T-helper 17 cell (primary cell): ENCODE results near the gene UBAC1. TPM values are rescaled to one million over a fixed set of nuclear protein-coding genes. Genes with fewer than 3 reads are reported as not detected.
A peak's percentile ranks its signal among the peaks of the same experiment; 100 is the strongest.

ENCODE experiments used
- ATAC-seq: fragments of 150-1000 bp; cut with Tn5 transposase; 2 replicates; pipeline ENCODE4 v1.10.0; 2021; ENCODE audit warnings: mild to moderate bottlenecking, moderate library complexity
- DNase-seq, 3 donors: peaks; one replicate each; pipeline versions ENCODE4 v3.0.0 to v3.0.0-alpha.2; 2020 to 2021
- H3K9me3 ChIP-seq: one replicate; pipeline ENCODE4 v1.7.0; 2013; ENCODE audit warnings: low read length, mild to moderate bottlenecking; ENCODE audit not compliant: control insufficient read depth, poor library complexity, severe bottlenecking
- H3K27ac Mint-ChIP-seq: one replicate; pipeline ENCODE4 v1.8.0; 2022; ENCODE audit warnings: mild to moderate bottlenecking, moderate library complexity, mixed read lengths
- H3K27me3 Mint-ChIP-seq: one replicate; pipeline ENCODE4 v1.8.0; 2022; ENCODE audit warnings: mixed read lengths
- H3K36me3 Mint-ChIP-seq: one replicate; pipeline ENCODE4 v1.8.0; 2022; ENCODE audit warnings: low read depth, mixed read lengths
- H3K4me1 Mint-ChIP-seq: one replicate; pipeline ENCODE4 v1.8.0; 2022; ENCODE audit warnings: mild to moderate bottlenecking, mixed read lengths
- H3K4me3 Mint-ChIP-seq: one replicate; pipeline ENCODE4 v1.8.0; 2022; ENCODE audit warnings: mild to moderate bottlenecking, moderate library complexity, mixed read lengths
- total RNA-seq, 4 donors: library from RNA in 2 of 4; stranded (reverse) in 2 of 4; gene quantifications; one replicate each; pipeline ENCODE4 v1.2.3 and lab custom pipeline; 2022 to 2026

UBAC1 gene
- total RNA-seq, 2 donors from 2014 or later = 23.2 to 23.7 TPM

DNA sequence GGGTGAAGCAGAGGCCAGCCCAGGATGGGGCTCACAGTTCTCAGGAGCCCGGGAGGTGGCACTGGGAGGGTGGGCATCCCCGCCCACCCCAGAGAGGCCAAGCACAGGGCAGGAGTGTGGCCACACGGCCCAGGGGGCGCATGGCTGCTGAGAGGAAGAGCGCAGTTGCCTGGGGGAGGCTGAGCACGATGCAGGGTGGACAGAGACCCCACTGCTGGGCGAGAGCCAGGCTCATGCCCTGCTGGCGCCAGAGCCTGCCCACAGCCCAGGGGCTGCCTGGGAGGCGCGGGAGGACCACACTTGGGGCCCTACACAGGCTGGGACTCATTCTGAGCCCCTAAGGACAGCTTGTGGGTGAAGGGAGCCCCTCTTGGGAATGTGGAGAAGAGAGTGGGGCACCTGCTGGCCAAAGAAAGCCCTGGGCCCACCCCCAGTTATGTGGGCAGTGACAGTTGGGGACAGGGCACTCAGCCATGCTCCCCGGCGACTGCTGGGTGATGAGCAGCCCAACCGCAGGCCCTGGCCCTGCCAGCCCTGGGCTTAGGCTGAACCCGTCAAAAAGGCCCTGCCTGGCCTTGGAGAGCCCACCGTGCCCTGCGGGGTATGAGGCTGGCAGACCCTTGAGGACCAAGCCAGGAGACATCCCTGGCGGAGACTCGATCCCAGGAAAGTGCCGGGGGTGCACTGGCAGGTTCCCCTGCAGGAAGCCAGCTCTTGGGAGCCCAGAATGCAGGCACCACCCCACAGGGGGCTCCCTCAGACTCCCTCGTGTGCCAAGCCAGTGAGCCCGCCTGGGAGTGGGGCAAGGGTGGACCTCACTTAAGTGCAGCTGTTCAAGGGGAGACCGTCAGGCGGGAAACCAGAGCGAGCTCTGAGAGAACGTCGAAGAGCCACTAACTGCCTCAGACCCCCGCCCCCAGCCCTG lies 32.2 kb downstream of the UBAC1 start:
- no peaks in the 10 kb centered on the region for H3K9me3 ChIP-seq
- H3K36me3 Mint-ChIP-seq = peaks cover 2% of the 10 kb centered on the region
- H3K4me3 Mint-ChIP-seq = no peak overlapping the region
- no peak for DNase-seq
- H3K27ac Mint-ChIP-seq = no peak overlapping the region
- H3K27me3 Mint-ChIP-seq = no peaks in the 10 kb centered on the region
- H3K4me1 Mint-ChIP-seq = peaks cover 14% of the 10 kb centered on the region
- no peak for ATAC-seq

DNA sequence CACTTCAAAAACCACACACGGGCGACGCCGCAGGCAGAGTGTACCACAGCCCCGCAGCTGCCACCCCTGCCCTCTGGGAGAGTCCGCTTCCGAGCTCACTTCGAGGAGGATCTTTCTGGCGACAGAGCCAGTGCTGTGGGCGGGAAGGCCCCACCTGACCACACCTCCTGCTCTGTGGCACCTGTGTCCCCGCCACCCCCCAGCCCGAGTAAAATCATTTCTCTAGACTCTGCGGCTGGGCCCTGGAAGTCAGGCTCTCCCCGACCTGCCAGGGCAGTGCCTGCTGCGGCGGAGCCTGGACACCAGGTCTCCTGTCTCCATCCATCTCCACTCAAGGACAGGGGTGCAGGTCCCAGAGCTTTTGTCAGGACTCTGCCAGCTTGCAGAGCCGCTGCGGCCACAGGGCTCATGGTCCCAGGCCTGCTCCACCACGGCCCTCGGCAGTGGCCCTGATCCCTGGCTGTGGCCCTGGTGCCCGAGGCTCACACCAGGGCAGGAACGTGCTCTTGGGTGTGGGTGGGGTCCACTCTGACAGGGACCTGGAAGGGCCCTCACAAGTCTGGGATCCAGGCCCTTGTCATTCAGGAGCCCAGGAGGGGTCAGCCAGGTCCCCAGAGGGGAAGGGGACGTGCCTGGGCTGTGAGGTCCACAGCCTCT lies 33.0 kb downstream of the UBAC1 start:
- no peak overlapping the region for H3K27ac Mint-ChIP-seq
- H3K4me1 Mint-ChIP-seq = peaks cover 14% of the 10 kb centered on the region
- no peaks in the 10 kb centered on the region for H3K27me3 Mint-ChIP-seq
- ATAC-seq (no peak), DNase-seq (no peak)
- peaks cover 2% of the 10 kb centered on the region for H3K36me3 Mint-ChIP-seq
- H3K9me3 ChIP-seq = no peaks in the 10 kb centered on the region
- no peak overlapping the region for H3K4me3 Mint-ChIP-seq

DNA sequence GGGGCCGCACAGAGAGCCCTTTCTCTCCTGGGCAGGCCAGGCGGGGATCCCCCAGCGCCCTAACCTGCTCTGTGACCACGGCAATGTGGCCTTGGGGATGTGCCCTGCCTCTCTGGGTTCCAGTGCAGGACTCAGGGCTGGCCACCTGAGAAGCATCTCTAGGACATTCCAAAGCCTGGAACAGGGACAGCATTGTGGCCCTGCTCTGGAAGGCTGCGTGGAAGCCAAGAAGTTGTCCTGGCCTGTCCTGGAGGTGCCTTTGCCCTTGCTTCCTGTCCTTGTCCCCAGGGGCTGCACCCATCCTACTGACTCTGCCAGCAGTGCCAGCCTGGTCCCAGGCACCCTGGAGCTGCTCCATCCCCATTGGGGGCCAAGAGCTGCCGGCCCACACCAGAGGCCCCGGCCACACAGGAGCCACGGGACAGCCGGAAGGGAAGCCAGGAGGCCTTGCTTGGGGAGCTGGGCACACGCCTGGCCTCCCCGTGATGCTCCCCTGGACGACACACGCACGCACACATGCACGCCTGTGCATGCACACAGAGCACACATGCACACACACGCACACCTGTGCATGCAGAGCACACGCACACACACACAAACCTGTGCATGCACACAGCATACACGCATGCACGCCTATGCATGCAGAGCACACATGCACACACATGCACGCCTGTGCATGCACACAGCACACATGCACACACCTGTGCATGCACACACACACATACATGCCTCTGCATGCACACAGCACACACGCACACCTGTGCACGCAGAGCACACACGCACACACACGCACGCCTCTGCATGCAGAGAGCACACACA lies 33.8 kb downstream of the UBAC1 start:
- Mint-ChIP-seq H3K4me3 (no peak overlapping the region), H3K27ac (no peak overlapping the region)

DNA sequence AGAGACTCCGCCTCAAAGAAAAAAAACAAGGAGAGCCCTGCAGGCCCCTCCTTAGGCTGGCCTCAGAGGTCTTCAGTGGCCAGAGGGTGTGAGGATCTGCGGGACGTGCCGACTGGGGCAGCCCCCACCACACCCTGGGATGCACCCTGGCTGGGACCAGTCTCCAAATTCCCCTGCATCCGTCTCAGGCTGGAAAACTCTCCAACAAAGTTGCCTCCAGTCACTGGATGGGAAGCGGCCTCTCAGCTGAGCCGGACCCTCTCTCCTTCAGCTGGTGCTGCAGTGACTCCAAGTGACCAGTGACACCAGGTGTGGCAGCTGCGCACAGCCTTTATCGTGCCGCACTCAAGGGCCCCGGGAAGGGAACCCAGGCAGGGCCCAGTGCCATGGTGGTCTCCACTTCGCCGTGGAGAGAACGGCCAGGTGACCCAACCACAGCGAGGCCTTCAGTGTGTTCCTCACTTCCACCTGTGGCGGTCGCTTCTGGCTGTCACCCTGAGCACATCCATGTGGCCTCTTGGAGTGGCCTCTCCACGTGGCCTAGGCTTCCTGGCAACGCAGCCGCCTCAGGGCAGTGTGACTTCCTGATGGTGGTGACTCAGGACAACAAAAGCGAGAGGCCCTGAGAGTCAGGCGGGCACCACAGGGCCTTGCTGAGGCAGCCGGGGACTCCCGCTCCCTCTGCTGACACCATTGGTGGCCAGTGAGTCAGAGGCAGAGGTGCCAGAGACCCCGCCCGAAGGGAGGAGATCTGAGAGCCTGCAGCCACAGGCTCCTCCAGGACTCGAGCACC lies 34.6 kb downstream of the UBAC1 start:
- H3K27ac Mint-ChIP-seq = no peak overlapping the region
- H3K4me3 Mint-ChIP-seq = no peak overlapping the region
- no peaks in the 10 kb centered on the region for H3K9me3 ChIP-seq
- H3K27me3 Mint-ChIP-seq = no peaks in the 10 kb centered on the region
- DNase-seq (peak in 1 of 3 donors; percentile 17), ATAC-seq (peak; percentile 80)
- peaks cover 12% of the 10 kb centered on the region for H3K4me1 Mint-ChIP-seq
- no peaks in the 10 kb centered on the region for H3K36me3 Mint-ChIP-seq

More for the DNA sequence above, 33.8 kb downstream of the UBAC1 start:
- Mint-ChIP-seq H3K27me3 (no peaks in the 10 kb centered on the region), H3K4me1 (peaks cover 12% of the 10 kb centered on the region), H3K36me3 (no peaks in the 10 kb centered on the region)
- DNase-seq = no peak
- H3K9me3 ChIP-seq = no peaks in the 10 kb centered on the region
- no peak for ATAC-seq

DNA sequence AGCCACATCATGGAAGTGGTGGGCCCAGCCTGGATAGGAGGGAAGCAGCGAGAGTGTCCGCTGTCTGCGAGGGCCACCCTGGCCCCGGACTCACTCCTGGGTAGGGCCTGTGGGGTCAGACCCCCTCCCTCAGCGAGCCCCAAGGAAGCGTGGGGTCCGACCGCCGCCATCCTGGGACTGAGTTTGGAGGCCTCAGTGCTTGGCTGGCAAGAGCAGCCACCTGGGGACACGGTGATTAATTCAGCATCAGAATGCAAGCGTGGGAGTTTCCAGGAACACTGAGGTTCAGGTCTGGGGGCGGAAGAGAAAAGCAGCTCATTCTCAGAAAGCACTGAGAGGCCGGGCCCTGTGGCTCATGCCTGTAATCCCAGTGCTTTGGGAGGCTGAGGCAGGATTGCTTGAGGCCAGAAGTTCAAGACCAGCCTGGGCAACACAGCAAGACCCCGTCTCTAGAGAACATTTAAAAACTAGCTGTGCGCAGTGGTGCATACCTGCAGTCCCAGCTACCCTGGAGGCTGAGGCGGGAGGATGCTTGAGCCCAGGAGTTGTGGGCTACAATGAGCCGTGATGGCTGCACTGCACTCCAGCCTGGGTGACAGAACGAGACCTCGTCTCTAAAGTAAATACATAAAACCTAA lies 35.6 kb downstream of the UBAC1 start:
- Mint-ChIP-seq H3K4me3 (peak overlapping the region; percentile 25), H3K27ac (peak overlapping the region; percentile 21), H3K4me1 (peaks cover 11% of the 10 kb centered on the region), H3K27me3 (no peaks in the 10 kb centered on the region), H3K36me3 (no peaks in the 10 kb centered on the region)
- DNase-seq (no peak), ATAC-seq (no peak)
- H3K9me3 ChIP-seq = no peaks in the 10 kb centered on the region

DNA sequence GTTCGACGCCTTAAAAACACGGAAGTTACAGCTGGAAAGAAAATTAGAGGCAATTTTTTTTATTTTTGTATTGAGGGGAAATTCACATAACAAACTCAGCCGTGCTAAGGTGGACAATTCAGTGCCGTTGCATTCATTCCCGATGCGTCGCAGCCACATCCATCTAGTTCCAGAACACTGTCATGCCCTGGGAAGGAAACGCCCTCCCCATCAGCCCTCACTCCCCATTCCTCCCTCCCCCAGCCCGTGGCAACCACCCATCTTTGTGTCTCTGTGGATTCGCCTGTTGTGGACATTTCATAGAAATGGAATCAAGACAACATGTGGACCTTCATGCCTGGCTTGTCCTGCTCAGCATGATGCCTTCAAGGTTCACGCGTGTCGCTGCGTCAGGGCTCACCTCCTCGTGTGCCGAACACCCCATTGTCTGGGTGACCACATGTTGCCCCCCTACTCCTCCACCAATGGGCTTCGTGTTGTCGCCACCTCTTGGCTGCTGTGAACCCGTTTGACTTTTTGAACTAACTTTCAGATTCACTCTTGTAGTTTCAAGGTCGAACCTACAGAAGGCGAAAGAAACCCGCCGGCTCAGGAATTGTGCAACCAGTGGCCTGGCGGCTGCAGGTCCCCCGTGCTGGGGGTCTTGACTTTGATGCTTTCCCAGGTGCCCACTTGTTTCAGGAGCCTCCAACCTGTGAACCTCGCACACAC lies 36.4 kb downstream of the UBAC1 start:
- Mint-ChIP-seq H3K27ac (peak overlapping the region; percentile 29), H3K4me1 (peaks cover 8% of the 10 kb centered on the region)
- no peak for ATAC-seq

DNA sequence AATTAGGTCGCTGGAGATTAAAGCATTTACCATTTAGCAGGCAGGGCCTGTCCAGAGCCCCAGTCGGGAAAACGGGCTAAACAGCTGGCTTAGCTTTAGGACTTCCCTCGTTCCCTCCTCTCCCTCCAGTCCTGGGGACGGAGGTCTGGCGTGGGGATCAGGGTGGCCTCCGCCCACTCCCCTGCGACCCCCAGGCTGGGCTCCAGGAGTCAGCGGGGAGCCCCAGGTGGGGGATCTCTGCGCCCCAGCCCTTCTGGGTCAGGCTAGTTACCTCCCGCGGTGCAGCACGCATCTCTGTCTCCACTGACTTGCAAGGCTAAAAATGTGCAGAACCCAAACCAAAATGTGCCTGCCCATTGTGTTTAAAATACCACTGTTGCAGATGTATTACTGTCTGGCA lies 37.7 kb downstream of the UBAC1 start:
- Mint-ChIP-seq H3K27ac (no peak overlapping the region), H3K36me3 (no peaks in the 10 kb centered on the region), H3K4me1 (peaks cover 8% of the 10 kb centered on the region), H3K27me3 (no peaks in the 10 kb centered on the region), H3K4me3 (no peak overlapping the region)
- ATAC-seq (no peak), DNase-seq (no peak)
- no peaks in the 10 kb centered on the region for H3K9me3 ChIP-seq

More for the DNA sequence above, 36.4 kb downstream of the UBAC1 start:
- H3K4me3 Mint-ChIP-seq = peak overlapping the region; percentile 52
- H3K36me3 Mint-ChIP-seq = no peaks in the 10 kb centered on the region
- no peak for DNase-seq
- H3K9me3 ChIP-seq = no peaks in the 10 kb centered on the region
- H3K27me3 Mint-ChIP-seq = no peaks in the 10 kb centered on the region

DNA sequence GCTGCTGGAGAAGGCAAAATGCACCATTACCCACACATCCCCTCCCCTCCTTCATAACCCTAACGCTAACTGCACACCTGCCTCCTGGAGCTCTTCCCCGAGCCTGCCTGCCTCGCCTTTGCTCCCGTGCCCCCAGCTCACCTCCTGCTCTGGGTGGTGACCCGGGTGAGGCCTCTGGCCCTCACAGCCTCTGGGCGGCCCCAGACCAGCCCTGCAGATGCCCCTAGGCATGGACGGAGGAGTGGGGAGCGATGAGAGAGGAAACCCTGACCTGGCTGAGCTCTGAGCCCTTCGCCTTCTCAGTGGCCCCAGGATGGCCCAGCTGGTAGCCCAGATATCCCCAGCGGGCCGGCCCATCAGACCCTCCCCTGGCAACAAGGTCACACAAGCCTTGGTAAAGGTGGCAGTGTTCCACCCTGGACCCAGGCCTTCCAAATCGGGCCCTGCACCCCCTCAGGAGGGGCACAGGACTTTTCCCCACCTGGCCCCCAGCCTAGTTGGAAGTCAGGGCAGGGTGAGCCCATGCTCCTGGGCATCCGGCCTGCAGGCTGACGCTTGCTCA lies 39.3 kb downstream of the UBAC1 start:
- H3K9me3 ChIP-seq = no peaks in the 10 kb centered on the region
- ATAC-seq (no peak), DNase-seq (no peak)
- peaks cover 8% of the 10 kb centered on the region for H3K4me1 Mint-ChIP-seq
- no peaks in the 10 kb centered on the region for H3K27me3 Mint-ChIP-seq
- no peak overlapping the region for H3K4me3 Mint-ChIP-seq
- H3K36me3 Mint-ChIP-seq = no peaks in the 10 kb centered on the region
- H3K27ac Mint-ChIP-seq = no peak overlapping the region

DNA sequence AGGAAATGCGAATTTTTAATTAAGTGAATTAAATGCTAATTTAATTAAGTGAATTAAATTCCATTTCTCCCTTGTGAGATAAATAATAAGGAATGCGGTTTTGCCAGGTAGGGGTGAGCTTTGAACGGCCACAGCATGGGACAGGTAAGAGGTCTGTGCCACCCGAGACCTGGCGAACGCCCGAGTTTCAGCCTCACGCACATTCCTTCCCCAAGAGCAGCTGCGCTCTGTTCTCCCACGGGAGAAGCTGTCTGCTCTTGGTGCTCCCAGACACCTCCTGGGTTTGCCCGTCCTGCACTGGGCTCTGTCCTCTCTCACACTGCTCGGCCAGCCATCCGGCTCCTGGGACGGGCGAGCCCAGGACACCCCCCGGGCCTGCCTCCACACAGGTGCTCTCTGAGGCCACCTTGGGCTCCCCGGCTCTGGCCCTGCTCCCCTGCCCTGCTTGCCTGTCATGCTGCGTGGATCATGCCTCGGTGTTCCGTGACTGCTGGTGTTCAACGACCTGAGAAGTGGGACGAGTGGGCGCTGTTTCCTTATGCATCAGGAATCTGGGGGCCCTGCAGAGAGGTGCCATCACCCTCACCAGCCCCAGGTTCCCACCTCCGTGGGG lies 40.1 kb downstream of the UBAC1 start:
- no peaks in the 10 kb centered on the region for H3K27me3 Mint-ChIP-seq
- no peak overlapping the region for H3K4me3 Mint-ChIP-seq
- no peak overlapping the region for H3K27ac Mint-ChIP-seq
- ATAC-seq (no peak), DNase-seq (no peak)
- H3K9me3 ChIP-seq = peaks cover 2% of the 10 kb centered on the region
- H3K4me1 Mint-ChIP-seq = peaks cover 8% of the 10 kb centered on the region
- H3K36me3 Mint-ChIP-seq = no peaks in the 10 kb centered on the region

DNA sequence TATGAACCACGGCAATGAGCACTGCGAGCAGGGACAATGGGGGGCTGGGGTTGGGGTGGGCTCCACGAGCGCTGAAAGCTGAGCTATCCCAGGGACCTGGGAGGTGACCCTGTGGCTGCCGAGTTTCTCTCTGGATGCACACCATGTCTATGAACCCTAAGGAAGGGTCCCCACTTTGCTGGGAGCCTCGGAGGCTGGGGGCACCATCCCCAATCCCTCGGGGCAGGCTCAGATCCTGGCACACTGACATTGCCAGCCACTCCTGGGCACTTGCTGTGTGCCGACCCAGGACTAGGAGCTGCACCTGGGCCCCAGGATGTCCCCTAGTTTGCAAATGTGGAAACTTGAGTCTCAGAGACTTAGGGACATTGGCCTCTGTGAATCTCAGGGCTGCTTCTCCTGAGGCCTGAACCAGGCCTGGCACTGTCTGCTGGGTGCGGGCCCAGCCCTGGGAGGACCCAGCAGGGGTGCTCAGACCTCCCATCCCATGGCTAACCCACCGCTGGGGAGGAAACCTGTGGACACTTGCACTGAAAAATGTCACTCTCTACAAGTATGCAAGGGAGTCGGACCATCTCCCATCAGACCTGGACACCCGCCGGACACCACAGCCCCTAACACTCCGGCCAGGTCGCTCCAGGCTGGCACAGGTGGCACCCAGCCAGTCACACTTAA lies 40.8 kb downstream of the UBAC1 start:
- H3K27me3 Mint-ChIP-seq = no peaks in the 10 kb centered on the region
- H3K4me1 Mint-ChIP-seq = peaks cover 6% of the 10 kb centered on the region
- H3K36me3 Mint-ChIP-seq = no peaks in the 10 kb centered on the region
- H3K4me3 Mint-ChIP-seq = no peak overlapping the region
- DNase-seq (no peak), ATAC-seq (no peak)
- no peak overlapping the region for H3K27ac Mint-ChIP-seq
- H3K9me3 ChIP-seq = peaks cover 7% of the 10 kb centered on the region

DNA sequence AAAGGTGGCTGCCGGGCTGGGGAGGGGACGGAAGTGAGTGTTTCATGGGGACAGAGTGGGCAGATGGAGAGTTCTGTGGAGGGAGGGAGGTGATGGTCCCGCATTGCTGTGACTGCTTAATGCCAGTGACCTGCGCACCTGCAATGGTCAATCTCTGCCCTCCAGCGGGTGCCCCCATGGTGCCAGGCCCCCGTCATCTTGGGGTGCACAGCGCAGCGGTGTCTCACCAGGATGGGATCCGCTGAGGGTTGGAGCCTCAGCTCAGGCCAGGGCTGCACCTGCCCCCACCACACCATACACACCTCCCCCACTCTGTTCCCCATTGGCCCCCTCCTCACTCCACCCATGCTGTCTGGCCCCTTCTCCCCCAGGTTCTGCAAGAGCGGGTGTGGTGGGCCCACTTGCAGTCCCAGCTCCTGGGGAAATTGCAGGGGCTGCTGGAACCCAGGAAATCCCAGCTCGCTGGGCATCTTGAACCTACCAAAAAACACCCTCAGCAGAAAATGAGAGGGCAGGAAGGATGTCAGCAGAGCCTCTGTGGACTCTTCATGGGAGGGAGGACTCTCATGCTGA lies 41.8 kb downstream of the UBAC1 start:
- Mint-ChIP-seq H3K36me3 (no peaks in the 10 kb centered on the region), H3K4me1 (no peaks in the 10 kb centered on the region), H3K4me3 (no peak overlapping the region), H3K27ac (no peak overlapping the region), H3K27me3 (no peaks in the 10 kb centered on the region)
- peaks cover 12% of the 10 kb centered on the region for H3K9me3 ChIP-seq
- no peak for DNase-seq
- ATAC-seq = no peak
